ENCODE data around the gene PDZD4. TPM values are rescaled to one million over a fixed set of nuclear protein-coding genes. Genes with fewer than 3 reads are reported as not detected.

Gene PDZD4
- total and polyA plus RNA-seq, 2 of the 4 experiments (the other 2 are of a cell fraction): under 0.01 to 0.38 TPM

DNA sequence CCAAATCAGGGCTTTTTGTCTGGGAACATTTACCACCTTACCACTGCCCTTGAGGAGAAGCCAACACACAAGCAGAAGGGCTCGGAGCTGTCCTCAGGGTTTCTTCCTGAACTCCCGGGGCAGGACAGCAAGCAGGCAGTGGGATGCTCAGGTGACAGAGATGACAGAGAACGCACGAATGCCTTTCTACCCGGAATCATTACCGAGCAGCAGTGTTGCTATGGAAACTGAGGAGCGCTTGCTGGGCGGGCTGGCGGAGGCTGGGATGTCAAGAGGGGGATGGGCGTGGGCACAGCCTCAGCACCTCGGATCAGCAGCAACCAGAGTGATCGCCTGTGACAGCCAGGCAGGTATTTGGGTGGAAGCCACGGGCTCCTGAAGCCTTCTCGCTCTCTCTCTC lies 18.1 kb downstream of the PDZD4 start:
- Histone ChIP-seq H3K23ac (ENCODE audit: low read depth, low read length) (no peak overlapping the region), H4K5ac (ENCODE audit: low read depth, low read length) (no peak overlapping the region), H3K14ac (replicated peaks; ENCODE audit: low read depth, low read length) (no peak overlapping the region), H3K4me3 (ENCODE audit: insufficient read depth, low read depth, low read length) (no peak overlapping the region), H4K91ac (ENCODE audit: insufficient read depth, low read depth, low read length) (no peak overlapping the region), H3K27ac (ENCODE audit: insufficient read depth, low read length) (no peak overlapping the region), H3K56ac (ENCODE audit: extremely low read depth, insufficient read depth, low read length) (no peak overlapping the region), H3K27me3 (ENCODE audit: control insufficient read depth, insufficient read depth, low read length) (peaks cover 18% of the 10 kb centered on the region), H3K18ac (ENCODE audit: low read depth, low read length) (no peak overlapping the region), H3K4me2 (ENCODE audit: low read depth, low read length) (no peak overlapping the region), H2AK5ac (ENCODE audit: low read depth, low read length) (no peak overlapping the region), H3K36me3 (ENCODE audit: control insufficient read depth, insufficient read depth, low read length) (no peaks in the 10 kb centered on the region), H2AK9ac (replicated peaks; ENCODE audit: low read depth, low read length, poor library complexity) (no peak overlapping the region), H3K4ac (ENCODE audit: low read depth, low read length) (no peak overlapping the region), H3K9ac (ENCODE audit: low read depth, low read length) (no peak overlapping the region), H2BK5ac (ENCODE audit: low read depth, low read length, poor library complexity, severe bottlenecking) (no peak overlapping the region), H3K79me1 (ENCODE audit: low read depth in 1 of 2, low read length in 2 of 2) (no peaks in the 10 kb centered on the region), H2BK120ac (ENCODE audit: low read depth, low read length) (no peak overlapping the region), H2BK15ac (ENCODE audit: low read depth, low read length) (no peak overlapping the region), H4K8ac (ENCODE audit: low read depth in 2 of 2, low read length in 2 of 2) (no peak overlapping the region), H3K9me3 (ENCODE audit: control insufficient read depth, insufficient read depth, low read length) (peaks cover 11% of the 10 kb centered on the region), H3K4me1 (ENCODE audit: control insufficient read depth, insufficient read depth, low read length) (no peaks in the 10 kb centered on the region), H3K9me1 (ENCODE audit: insufficient read depth, low read length) (no peaks in the 10 kb centered on the region), H4K20me1 (ENCODE audit: insufficient read depth, low read length) (no peaks in the 10 kb centered on the region), H2AFZ (replicated peaks; ENCODE audit: low read length, poor library complexity) (no peak overlapping the region), H2BK20ac (ENCODE audit: low read depth, low read length) (no peak overlapping the region)
- in situ Hi-C loops (cut with MboI; ENCODE audit: low sequenced_read_pairs): no loop called here
- WGBS, 2 experiments (ENCODE audit: extremely low coverage in 2 of 2, insufficient read length in 1 of 2): 54% methylated on average over 6 of the region's 14 CpGs; no CpG with 5 or more reads in 1 of the 2 experiments
- no peak for DNase-seq
- CTCF ChIA-PET: no interaction called here
- ATAC-seq (ENCODE audit: low read depth): no peak
- TF ChIP-seq, protein P1, sequence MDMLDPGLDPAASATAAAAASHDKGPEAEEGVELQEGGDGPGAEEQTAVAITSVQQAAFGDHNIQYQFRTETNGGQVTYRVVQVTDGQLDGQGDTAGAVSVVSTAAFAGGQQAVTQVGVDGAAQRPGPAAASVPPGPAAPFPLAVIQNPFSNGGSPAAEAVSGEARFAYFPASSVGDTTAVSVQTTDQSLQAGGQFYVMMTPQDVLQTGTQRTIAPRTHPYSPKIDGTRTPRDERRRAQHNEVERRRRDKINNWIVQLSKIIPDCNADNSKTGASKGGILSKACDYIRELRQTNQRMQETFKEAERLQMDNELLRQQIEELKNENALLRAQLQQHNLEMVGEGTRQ (IDR thresholded peaks at IDR 0.05; ENCODE audit: low read depth, low read length): no peak
- TF ChIP-seq, protein P2, sequence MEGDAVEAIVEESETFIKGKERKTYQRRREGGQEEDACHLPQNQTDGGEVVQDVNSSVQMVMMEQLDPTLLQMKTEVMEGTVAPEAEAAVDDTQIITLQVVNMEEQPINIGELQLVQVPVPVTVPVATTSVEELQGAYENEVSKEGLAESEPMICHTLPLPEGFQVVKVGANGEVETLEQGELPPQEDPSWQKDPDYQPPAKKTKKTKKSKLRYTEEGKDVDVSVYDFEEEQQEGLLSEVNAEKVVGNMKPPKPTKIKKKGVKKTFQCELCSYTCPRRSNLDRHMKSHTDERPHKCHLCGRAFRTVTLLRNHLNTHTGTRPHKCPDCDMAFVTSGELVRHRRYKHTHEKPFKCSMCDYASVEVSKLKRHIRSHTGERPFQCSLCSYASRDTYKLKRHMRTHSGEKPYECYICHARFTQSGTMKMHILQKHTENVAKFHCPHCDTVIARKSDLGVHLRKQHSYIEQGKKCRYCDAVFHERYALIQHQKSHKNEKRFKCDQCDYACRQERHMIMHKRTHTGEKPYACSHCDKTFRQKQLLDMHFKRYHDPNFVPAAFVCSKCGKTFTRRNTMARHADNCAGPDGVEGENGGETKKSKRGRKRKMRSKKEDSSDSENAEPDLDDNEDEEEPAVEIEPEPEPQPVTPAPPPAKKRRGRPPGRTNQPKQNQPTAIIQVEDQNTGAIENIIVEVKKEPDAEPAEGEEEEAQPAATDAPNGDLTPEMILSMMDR (conservative IDR thresholded peaks at IDR 0.05; ENCODE audit: low read depth, low read length): no peak
- TF ChIP-seq CHD1 (IDR thresholded peaks at IDR 0.05; ENCODE audit: low read depth, low read length) (no peak), MXI1 (IDR thresholded peaks at IDR 0.05; ENCODE audit: borderline replicate concordance, low read depth, low read length) (no peak), MAZ (IDR thresholded peaks at IDR 0.05; ENCODE audit: borderline replicate concordance, low read depth, low read length) (no peak), RFX5 (IDR thresholded peaks at IDR 0.05; ENCODE audit: low read depth, low read length) (no peak), ELK1 (IDR thresholded peaks at IDR 0.05; ENCODE audit: borderline replicate concordance, low read depth, low read length) (no peak), CEBPB (IDR thresholded peaks at IDR 0.05; ENCODE audit: low read depth, low read length) (no peak), RAD21 (IDR thresholded peaks at IDR 0.05; ENCODE audit: low read length) (no peak), NFE2L2 (IDR thresholded peaks at IDR 0.05; ENCODE audit: low read depth, low read length) (no peak)
- BruUV-seq (replicated peaks): no TSS peak
- intact Hi-C loops (cut with micrococcal nuclease): no loop called here
- dilution Hi-C loops (cut with HindIII; ENCODE audit: low sequenced_read_pairs, unreplicated experiment): no loop called here
- POLR2A ChIA-PET (ENCODE audit: unreplicated experiment): no interaction called here

Data from IMR-90 (cell line).